Activated CD4-positive, alpha-beta T cell treated with anti-CD3 and anti-CD28 coated beads for 4 hours (primary cell): ENCODE measurements around the gene TXNDC11.

Experiments used
- DNase-seq, 2 donors: peaks; one replicate each; pipeline ENCODE4 v3.0.0-alpha.2; 2020

The TXNDC11 gene

DNA sequence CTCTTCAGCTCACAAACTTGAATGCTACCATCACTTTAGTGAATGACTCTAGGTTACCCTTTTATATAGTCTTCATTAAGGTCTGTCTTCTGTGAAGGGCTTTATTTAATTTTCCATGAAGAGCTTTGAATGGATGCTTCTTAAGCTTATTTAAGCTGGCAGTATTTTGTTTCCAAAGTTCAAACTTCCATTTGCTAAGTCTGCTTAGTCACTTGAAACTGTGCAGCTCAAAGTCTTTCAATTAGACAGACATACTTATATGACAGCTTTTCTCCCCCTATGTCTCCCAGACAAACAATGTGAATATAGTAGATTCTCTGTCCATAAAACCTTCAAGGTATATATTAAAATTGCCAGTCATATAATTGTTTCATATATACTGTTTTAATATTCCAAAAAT lies 23.5 kb downstream of the TXNDC11 start:
- DNase-seq, result no peak

GRCh38 chr16:11717811-11718210 lies 24.8 kb downstream of the TXNDC11 start:
- DNase-seq, result no peak

DNA sequence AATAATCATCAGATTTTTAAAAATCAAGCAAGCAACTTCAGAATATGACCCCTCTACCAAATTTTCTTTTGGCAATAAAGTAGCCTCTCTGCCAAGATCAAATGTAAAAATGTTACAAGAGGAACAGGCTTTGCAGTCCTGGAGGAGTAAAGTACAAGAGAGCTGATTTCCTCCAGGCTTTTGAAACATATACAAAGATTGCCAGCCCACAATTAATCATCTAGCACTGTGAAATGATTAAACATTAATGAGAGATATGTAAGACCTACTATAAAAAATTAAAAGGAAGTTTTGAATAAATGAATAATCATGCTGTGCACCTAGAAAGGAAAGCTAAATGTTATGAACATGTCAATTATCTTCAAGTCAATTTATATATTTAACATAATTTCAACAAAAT lies 26.3 kb downstream of the TXNDC11 start:
- no peak for DNase-seq

DNA sequence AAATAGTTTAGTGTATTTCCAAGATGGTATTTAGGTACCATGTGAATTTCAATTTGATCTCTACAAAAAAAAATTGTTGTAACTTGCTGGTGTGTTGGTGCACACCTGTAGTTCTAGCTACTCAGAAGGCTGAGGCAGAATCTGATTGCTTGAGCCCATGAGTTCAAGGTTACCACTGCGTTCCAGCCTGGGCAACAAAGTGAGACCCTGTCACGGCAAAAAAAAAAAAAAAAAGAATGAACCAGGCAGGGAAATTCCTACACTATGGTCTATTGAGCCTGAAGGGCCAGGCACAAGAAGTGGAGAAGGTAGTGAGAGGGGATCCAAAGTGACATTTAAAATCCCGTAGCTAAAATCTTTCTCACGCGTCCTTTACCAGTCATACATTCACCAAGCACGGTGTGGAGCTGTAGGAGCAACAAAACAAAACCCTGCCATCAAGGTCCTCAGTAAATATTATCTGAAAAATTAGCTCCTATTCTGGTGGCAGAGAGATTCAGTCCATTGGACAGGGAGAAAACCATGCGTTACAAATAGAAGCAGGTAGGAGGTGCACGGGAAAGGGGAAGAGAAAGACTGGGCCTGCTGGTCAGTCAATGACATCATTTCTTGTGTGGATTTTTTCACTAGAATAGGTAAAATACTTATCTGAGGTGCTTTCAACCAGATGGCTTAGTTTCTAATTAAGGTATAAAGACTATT lies 27.3 kb downstream of the TXNDC11 start:
- no peak for DNase-seq

DNA sequence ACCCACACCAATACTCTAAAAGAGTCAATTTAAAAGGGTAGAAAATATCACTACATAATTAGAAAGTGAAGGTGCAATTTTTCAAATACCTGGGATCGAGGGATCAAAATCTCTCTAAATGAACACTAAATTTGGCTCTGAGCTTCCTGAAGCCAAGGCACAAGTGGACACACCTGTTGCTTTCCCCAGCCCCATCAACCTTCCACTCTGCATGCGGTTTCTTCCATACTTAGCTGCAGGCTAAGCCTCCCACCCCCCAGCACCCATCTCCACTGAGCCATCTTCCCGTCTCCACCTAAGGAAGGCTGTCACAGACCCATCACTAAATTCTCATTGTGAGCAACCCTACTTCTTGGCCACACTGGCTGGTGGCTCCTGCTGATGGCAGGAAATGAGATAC lies 30.5 kb downstream of the TXNDC11 start:
- no peak for DNase-seq

GRCh38 chr16:11711662-11712061 lies 31.0 kb downstream of the TXNDC11 start:
- DNase-seq, result no peak

DNA sequence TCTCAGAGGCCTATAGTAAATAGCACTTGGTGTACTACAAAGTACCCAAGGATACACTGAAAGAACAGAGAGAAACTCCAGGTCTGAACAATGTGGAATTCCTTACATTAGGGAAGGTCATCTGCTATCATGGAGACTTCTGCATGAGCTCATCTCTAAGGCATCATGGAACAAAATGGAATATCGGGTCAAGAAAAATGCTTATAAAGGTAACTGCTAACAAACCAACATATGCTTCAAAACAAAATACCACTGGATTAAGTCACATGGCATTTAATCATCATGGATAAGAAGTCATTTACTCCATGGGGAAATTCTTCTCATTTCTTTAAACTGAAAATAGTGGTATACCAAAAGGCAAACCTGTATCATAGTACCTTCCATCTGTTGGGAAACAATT lies 34.2 kb downstream of the TXNDC11 start:
- DNase-seq, result no peak

DNA sequence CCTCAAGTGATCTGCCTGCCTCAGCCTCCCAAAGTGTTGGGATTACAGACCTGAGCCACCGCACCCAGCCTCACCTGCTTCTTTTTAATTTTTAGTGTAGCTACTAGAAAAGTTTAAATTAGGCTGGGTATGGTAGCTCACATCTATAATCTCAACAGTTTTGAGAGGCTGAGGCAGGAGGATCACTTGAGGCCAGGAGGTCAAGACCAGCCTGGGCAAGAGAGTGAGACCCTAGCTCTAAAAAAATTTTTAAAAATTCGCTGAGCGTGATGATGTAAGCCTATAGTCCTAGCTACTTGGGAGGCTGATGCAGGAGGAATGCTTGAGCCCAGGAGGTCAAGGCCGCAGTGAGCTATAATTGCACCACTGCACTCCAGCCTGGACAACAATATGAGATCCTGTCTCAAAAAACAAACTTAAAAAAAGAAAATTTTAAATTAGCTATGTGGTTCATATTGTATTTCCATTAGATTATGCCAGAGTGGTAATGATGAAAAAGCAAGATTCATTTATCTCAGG lies 34.9 kb downstream of the TXNDC11 start:
- no peak for DNase-seq

DNA sequence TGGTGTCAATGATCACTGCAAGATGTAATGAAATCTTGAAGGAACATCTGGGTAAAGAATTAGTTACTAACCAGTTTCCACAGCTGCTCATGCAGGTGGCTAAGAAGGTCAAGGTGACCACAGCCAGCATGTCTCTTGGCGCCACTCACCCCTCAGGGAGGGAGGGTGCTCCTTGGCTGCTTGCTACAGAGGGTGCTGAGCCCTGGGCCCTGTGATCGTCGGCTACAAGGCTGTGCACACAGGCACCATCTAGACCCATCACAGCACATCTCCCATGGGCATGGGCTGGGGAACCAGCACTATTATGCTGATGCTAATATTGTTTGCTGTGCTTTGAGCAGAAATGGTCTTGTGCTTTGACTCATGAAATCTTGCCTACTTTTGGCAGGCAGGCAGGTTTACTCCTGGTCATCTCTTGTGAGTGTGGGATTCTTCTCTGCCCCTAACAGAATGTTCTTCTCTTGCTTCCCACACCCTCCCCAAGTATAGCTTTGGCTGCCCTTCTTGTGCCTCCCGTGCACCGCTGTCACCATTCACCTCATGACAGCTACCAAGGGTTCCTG lies 36.4 kb downstream of the TXNDC11 start:
- DNase-seq, result no peak

DNA sequence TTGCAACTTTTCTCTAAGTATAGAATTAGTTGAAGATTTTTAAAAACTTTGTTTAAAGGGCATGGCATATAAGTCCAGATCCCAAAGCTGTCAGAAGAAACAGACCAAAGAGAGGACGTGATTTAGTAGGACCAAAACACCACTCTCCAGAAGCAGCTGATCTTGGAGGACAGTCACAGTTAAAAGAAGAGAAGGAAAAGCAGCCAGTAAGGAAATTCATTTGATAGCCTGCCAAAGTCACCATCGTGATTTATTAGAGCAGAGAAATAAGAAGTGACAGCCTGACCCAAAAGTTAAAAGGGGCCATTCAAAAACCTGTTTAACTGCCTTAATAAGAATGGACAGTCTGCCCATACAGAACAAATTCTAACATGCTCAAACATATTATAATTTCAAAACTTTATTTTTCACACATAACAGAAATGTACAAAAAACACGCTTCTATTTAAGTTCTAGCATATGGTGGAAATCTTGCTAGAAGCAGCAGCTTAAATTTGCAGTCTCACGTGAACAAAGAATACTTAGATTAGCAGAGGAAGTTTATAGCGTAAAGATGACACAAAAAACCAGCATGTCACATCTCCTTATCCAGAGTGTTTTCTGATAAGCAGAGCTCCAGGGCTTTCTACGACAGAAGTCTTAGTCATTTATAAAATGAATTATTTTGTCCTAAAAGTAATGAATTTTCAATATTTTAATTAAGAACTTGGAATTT lies 37.2 kb downstream of the TXNDC11 start:
- DNase-seq, result no peak

GRCh38 chr16:11700264-11701029 lies 42.2 kb downstream of the TXNDC11 start:
- no peak for DNase-seq

DNA sequence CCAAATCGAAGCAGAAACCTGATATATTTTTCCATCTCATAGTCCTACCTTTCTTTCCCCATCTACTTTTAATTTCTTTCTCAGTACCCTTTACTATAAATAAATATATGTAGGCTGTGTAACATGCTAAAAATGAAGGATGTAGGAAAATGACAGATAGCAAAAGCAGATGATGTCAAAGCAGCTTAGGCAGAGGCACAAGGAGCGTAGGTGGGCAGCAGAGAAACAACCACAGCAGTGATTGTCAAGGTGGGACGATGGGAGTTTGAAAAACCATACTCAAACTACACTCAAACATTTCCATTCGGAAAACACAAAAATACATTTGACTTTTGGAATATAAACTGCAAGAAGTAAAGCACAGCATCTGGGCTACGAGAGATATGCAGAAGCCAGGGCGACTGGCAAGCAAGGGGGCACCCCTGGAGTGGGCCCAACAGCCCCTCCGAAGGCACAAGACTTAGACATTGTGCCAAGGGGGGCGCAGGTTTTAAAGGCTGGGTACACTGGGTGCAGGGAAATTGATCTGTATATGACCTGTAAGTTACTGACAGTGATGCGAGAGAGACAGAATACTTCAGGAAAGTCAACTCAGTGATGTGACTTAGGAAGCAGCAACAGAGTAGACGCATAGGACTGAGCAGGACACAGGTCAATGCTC lies 43.3 kb downstream of the TXNDC11 start:
- no peak for DNase-seq

GRCh38 chr16:11698271-11698689 lies 44.4 kb downstream of the TXNDC11 start:
- no peak for DNase-seq

GRCh38 chr16:11697319-11697718 lies 45.3 kb downstream of the TXNDC11 start:
- no peak for DNase-seq

DNA sequence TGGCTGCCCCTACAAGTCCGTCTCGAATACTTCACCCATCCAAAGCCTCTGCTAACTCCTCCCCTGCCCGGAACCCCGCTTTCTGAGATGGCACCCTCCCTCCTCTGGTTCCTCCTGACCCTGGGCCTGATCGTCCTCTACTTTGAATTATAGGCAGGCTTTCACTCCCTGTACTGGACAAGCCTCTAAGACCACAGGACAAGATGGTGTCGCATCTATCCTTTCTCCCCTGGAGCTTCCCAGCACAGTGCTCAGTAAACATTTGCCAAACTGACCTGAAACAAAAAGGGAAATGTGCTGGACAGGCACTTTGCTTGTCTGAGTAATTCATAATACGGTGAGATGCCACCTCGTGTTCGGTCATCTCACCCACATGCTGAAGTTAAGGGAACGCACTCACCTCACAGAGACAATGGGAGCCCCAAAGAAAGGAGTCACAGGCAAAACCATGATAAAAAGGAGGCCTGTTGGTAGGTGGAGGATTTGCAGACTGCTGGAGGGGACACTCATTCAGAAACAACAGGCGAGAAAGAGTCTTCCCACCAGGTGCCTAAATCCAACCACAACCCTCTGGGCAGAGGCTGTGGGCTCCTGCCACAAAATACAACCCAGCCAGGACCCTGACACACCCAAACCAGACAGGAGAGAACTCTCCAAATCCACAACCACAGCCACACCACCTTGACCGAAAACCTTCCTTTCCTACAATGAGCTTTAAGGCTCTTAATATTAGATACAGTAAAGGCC lies 46.2 kb downstream of the TXNDC11 start:
- DNase-seq, result no peak

- DNase-seq, result no peak
Measured at GRCh38 chr16:11692651-11693050, 50.0 kb downstream of the TXNDC11 start.

DNA sequence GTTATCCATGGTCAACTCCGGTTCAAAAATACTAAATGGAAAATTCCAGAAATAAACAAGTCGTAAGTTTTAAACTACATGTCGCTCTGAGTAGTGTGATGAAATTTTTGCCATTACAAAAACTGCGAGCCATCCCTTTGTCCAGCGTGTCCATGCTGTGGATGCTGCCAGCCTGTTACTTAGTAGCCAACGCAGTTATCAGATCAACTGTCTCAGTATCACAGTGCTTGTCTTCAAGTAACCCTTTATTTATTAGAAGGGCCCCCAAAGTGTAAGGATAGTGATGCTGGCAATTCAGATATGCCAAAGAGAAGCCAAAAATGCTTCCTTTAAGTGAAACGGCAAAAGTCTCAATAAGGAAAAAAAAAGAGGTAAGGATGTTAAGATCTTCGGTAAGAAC lies 50.5 kb downstream of the TXNDC11 start:
- DNase-seq, result no peak

- no peak for DNase-seq
Measured at GRCh38 chr16:11691771-11692170, 50.9 kb downstream of the TXNDC11 start.

DNA sequence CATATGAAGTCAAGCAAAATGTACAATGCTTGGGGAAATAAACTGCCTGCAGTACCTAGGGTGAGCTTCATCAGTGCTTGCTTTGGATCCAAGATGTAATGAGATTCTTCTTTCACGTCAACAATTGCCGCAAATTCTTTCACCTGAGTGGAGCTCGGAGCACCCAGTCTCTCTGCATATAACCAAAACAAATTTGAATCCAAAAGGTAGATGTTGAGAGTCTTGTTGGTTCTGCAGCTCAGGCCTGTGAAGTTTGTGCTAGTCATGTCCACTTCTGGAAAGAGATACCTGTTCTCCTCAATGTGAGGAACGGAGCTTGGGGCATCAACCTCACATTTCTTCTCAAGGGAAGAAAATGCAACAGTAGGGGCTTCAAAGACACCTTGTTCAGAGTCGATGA lies 51.4 kb downstream of the TXNDC11 start:
- DNase-seq, result no peak

DNA sequence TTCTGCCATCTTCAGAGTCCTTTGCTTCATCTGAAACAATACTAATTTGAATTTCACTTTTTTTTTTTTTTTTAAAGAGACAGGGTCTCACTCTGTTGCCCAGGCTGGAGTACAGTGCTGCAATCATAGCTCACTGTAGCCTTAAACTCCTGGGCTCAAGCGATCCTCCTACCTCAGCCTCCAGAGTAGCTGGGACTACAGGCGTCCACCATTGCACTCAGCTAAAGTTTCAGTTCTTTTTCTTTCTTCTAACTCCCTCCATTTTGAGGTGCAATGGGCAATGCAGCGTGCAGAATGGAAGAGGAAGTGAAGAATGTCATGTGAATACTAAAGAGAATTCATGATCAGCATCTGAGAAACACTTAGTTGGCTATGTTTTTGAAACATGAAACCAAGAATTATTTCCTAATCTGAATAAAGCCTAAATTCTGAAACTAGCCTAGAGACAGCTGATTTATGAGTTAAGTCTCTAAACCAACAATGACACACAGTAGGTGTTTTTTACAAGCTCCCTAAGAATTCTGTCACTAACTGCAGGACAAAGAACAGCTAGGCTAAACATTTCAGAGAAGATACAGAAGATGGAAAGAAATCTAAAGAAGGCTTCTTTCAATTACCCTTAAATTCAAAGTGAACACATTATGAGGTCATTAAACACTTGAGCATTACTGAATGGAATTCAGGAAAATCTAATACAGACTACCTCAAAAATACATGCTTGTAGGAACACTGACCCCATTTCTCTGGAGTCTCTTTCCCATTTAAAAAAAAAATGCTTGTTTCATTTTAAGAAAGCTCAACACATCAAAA lies 53.4 kb downstream of the TXNDC11 start:
- DNase-seq, result no peak

DNA sequence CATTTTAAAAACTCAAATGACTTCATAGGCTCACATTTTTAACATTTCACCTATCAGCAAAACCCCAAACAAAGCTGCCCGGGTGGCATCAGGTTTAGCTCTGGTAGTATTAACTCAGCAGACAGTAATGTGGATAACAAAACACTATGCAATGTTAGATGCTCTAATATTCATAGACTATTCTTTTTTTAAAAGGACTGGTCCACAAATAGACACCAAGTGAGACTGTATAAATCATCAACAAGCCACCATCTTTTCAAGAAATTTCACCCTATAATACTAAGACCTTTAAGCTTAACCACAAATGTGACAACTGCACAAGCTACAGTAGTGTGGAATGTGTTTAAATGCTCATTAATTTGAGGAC lies 54.2 kb downstream of the TXNDC11 start:
- DNase-seq, result no peak
